Heart left ventricle (tissue), 16 donors: Measurements from ENCODE around the gene FSD1. TPM values are rescaled to one million over a fixed set of nuclear protein-coding genes. Genes with fewer than 3 reads are reported as not detected.

Experiments used
- ATAC-seq, 4 donors: fragments of 200-7000 bp; cut with Tn5 transposase; one replicate each; pipeline ENCODE4 v1.9.1; 2020 to 2022; ENCODE audit warnings: moderate library complexity in 4 of 4, mild to moderate bottlenecking in 3 of 4, moderate number of reproducible peaks in 1 of 4
- DNase-seq, 5 donors: peaks; one replicate each; pipeline ENCODE4 v3.0.0-alpha.2; 2020
- H3K27ac ChIP-seq, 12 donors: fragments of 200-600 bp; sonication (generic) in 4 of 12; one replicate each; pipeline versions ENCODE4 v1.5.0 to v1.8.0; 2016 to 2022; ENCODE audit warnings: mild to moderate bottlenecking in 2 of 12
- H3K27me3 ChIP-seq, 9 donors: fragments of 200-600 bp; sonication (generic) in 2 of 9; one replicate each; pipeline versions ENCODE4 v1.5.1 to v1.8.0; 2016 to 2022; ENCODE audit warnings: mild to moderate bottlenecking in 3 of 9
- H3K36me3 ChIP-seq, 9 donors: fragments of 200-600 bp; sonication (generic) in 2 of 9; one replicate each; pipeline versions ENCODE4 v1.5.0 to v1.8.0; 2018 to 2022; ENCODE audit warnings: mild to moderate bottlenecking in 2 of 9
- H3K4me1 ChIP-seq, 12 donors: fragments of 200-600 bp; sonication (generic) in 4 of 12; one replicate each; pipeline versions ENCODE4 v1.5.0 to v1.8.0; 2016 to 2022; ENCODE audit warnings: mild to moderate bottlenecking in 3 of 12
- H3K4me3 ChIP-seq, 12 donors: fragments of 200-600 bp; sonication (generic) in 4 of 12; one replicate each; pipeline versions ENCODE4 v1.5.0 to v1.8.0; 2017 to 2022; ENCODE audit warnings: mild to moderate bottlenecking in 9 of 12, moderate library complexity in 4 of 12
- H3K9me3 ChIP-seq, 12 donors: fragments of 200-600 bp; sonication (generic) in 4 of 12; one replicate each; pipeline versions ENCODE4 v1.5.0 to v1.8.0; 2016 to 2022; ENCODE audit warnings: mild to moderate bottlenecking in 1 of 12
- POLR2A ChIP-seq, 2 donors: fragments of 450-650 bp; IDR thresholded peaks; one replicate each; pipeline ENCODE4 v1.6.1; 2017; ENCODE audit warnings: antibody characterized with exemption in 2 of 2, mild to moderate bottlenecking in 2 of 2, moderate library complexity in 2 of 2
- WGBS, 4 donors: extraction: QIAGEN DNeasy Blood & Tissue Kit in 2 of 4; methylation state at CpG; one replicate each; pipeline versions ENCODE4 v1.1.5 to v1.1.7; 2013 to 2018; 5-methylcytosine and 5-hydroxymethylcytosine counted together
- intact Hi-C, 10 donors: fragments of 100-400 bp; cut with DNase I; formaldehyde crosslinking; loops; one replicate each; pipeline versions ENCODE4 v1.11.1 to v1.14.2; 2022
- polyA plus RNA-seq, 2 donors: library from polyadenylated mRNA; stranded (reverse); fragments of 200-250 nt; gene quantifications; one replicate each; pipeline ENCODE4 v1.2.3, GENCODE V29; 2013
- total RNA-seq, 9 donors: library from RNA; depleted of rRNA in 2 of 9; stranded (reverse); fragments of >200 nt in 2 of 9; fragmentation: NEBNext Ultra II Directional in 3 of 9; extraction: Animal tissue kit (Norgen Biotek cat#: 25700) in 3 of 9; gene quantifications; one replicate each; pipeline versions ENCODE4 v1.1.0 to v1.2.4, GENCODE V29; 2016 to 2023
- TF ChIP-seq, protein P1 (sequence below), 12 donors: fragments of 200-600 bp; sonication (generic) in 4 of 12; IDR thresholded peaks; one replicate each; pipeline versions ENCODE4 v1.5.0 to v1.8.0; 2018 to 2022; ENCODE audit warnings: antibody characterized with exemption in 12 of 12, mild to moderate bottlenecking in 5 of 12
- donor health status: ischemic (EF 13 %, LVEDD 7.1; RV severe dilation, severe dysfunction).
- donor health status: healthy with polysubstance abuse.
- donor health status: DM: no; HTN: yes; CAD: no.
- donor health status: DM: no; HTN: no; CAD: no.
- donor health status: ischemic (EF 25% LVEDD 6.9; RV normal size, moderate dysfunction).
- donor health status: ischemic (EF 25% LVEDD 5.7; RV mildly dilated, moderate dysfunction).
- donor health status: healthy.
- donor health status: DM: yes; HTN: yes; CAD: no.
- donor health status: ischemic (EF 35%, LVEDD 5.7; RV mildly dilated, moderate dysfunction).
- donor health status: nonischemic (EF 11% LVEDD 7.7; RV severe dilation, severe dysfunction).
- donor health status: DM: yes; HTN: yes; CAD: no.
- donor health status: PGD.
- donor health status: ischemic (EF 29% LVEDD 5.4; RV normal size, mild dysfunction).
- donor health status: nonischemic (EF 23%, LVEDD 6.1; RV moderate dilation, normal function).

FSD1 gene
- total and polyA plus RNA-seq, 11 donors = 0.04 to 1.2 TPM; not detected in 9

DNA sequence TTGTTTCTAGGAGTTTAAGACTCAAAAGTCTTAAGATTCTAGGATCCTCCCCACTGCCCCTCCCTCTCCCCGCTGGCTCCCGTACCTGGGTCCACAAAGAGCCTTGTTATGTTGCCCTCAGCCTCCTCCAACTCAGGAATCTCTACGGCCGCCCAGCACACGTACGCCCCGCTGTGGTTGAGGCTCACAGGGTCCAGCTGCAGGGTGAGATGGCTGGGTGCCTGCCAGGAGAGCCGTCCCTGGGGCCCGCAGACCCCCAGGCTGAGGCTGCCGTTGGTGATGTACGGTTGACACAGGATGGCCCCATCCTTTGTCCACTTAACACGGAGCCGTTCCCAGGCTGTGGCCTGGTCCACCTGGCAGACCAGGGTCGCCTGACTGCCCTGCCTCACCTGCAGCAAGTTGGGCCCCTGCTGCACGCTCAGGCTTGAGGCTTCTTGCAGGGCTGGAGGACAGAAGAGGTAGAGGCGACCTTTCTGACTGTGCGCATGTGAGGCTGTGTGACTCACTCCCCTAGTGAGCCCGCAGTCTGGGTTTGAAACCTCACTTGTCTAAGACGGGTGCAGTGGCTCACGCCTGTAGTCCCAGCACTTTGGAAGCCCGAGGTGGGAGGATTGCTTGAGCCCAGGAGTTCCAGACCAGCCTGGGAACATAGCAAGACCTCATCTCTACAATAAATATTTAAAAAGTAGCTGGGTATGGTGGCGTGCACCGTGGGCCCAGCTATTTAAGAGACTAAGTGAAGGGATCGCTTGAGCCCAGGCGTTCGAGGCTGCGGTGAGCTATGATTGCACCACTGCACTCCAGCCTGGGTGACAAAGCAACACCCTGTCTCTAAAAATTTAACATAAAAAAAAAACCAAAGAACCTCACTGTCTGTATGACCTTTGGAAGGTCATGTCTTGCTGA, 6.2 kb upstream of the FSD1 start:
- no peaks in the 10 kb centered on the region for H3K9me3 ChIP-seq
- TF ChIP-seq POLR2A (IDR thresholded peaks at IDR 0.05) = no peak
- TF ChIP-seq, protein P1, sequence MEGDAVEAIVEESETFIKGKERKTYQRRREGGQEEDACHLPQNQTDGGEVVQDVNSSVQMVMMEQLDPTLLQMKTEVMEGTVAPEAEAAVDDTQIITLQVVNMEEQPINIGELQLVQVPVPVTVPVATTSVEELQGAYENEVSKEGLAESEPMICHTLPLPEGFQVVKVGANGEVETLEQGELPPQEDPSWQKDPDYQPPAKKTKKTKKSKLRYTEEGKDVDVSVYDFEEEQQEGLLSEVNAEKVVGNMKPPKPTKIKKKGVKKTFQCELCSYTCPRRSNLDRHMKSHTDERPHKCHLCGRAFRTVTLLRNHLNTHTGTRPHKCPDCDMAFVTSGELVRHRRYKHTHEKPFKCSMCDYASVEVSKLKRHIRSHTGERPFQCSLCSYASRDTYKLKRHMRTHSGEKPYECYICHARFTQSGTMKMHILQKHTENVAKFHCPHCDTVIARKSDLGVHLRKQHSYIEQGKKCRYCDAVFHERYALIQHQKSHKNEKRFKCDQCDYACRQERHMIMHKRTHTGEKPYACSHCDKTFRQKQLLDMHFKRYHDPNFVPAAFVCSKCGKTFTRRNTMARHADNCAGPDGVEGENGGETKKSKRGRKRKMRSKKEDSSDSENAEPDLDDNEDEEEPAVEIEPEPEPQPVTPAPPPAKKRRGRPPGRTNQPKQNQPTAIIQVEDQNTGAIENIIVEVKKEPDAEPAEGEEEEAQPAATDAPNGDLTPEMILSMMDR (IDR thresholded peaks at IDR 0.05) = no peak
- H3K27me3 ChIP-seq = peaks cover 0 to 22% (median 2%) of the 10 kb centered on the region in 9 donors
- ATAC-seq (no peak), DNase-seq (no peak)
- H3K36me3 ChIP-seq = no peaks in the 10 kb centered on the region
- H3K27ac ChIP-seq = no peak overlapping the region
- 68 to 73% (median 69%) methylated on average over 25 to 27 of the region's 27 CpGs for WGBS, 4 donors
- no peaks in the 10 kb centered on the region for H3K4me1 ChIP-seq
- no peak overlapping the region for H3K4me3 ChIP-seq
- intact Hi-C loops = no loop called here

DNA sequence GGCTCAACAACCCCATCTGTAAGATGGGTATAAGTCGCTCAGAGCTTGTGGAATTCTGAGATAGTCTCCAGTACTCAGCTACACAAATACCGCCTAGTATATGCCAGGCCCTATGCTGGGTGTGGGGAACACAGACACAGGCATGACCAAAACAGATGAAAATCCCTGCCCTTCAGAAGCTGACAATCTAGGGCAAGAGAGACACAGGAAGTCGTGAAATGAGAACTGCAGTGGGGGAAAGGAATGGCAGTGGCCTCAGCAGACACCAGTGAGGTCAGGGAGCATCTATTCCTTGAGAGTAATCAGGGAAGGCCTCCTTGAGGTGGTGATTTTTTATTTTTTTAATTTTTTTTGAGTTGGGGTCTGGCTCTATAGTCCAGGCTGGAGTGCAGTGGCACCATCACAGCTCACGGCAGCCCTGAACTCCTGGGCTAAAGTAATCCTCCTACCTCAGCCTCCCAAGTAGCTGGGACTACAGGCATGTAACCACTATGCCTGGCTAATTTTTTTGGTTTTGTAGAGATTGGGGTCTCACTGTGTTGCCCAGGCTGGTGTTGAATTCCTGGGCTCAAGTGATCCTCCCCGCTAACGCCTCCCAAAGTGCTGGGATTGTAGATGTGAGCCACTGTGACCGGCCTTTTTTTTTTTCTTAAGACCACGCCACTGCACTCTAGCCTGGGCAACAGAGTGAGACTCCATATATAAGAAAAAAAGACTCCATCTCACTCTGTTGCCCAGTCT, 5.4 kb upstream of the FSD1 start:
- peaks cover 1 to 18% (median 4%) of the 10 kb centered on the region in 9 donors for H3K27me3 ChIP-seq
- H3K9me3 ChIP-seq = no peaks in the 10 kb centered on the region
- intact Hi-C loops = no loop called here
- DNase-seq (no peak), ATAC-seq (no peak)
- no peak overlapping the region for H3K4me3 ChIP-seq
- H3K4me1 ChIP-seq = no peaks in the 10 kb centered on the region
- H3K36me3 ChIP-seq = no peaks in the 10 kb centered on the region
- 77 to 90% (median 85%) methylated on average over 7 to 8 of the region's 8 CpGs for WGBS, 4 donors
- TF ChIP-seq, protein P1 (IDR thresholded peaks at IDR 0.05) = no peak
- no peak for TF ChIP-seq POLR2A (IDR thresholded peaks at IDR 0.05)
- no peak overlapping the region for H3K27ac ChIP-seq

DNA sequence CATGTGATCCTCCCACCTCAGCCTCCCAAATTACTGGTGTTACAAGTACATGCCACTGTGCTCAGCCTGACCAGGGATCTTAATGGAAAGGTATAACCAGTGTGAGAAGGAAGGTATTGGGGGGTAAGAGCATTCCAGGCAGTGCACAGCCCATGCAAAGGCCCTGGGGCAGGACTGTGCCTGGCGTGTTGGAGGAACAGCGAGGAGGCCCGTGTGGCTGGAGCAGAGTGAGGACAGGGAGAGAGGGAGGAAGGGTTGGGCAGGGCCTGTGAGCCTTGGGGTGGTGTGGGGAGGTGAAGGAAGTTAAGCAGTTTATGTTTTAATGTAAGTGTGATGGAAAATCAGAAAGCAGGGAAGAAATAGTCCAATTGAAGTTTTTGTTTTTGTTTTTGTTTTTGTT, 3.8 kb upstream of the FSD1 start:
- no peaks in the 10 kb centered on the region for H3K9me3 ChIP-seq
- ATAC-seq = no peak
- intact Hi-C loops = no loop called here
- peaks cover 0 to 6% (median 0%) of the 10 kb centered on the region in 12 donors for H3K4me1 ChIP-seq
- no peak for DNase-seq
- TF ChIP-seq POLR2A (IDR thresholded peaks at IDR 0.05) = no peak
- TF ChIP-seq, protein P1 (IDR thresholded peaks at IDR 0.05) = no peak
- H3K27me3 ChIP-seq = peaks cover 0 to 30% (median 14%) of the 10 kb centered on the region in 9 donors
- no peak overlapping the region for H3K4me3 ChIP-seq
- H3K27ac ChIP-seq = no peak overlapping the region
- no peaks in the 10 kb centered on the region for H3K36me3 ChIP-seq
- whole genome bisulfite sequencing, 4 donors = 89 to 93% (median 90%) methylated on average over 3 of the region's 3 CpGs
